Suprapubic skin (tissue), 4 donors: Measurements from ENCODE around the gene SETD9. TPM values are rescaled to one million over a fixed set of nuclear protein-coding genes. Genes with fewer than 3 reads are reported as not detected.

ENCODE experiments used
- DNase-seq, 2 donors: peaks; one replicate each; pipeline ENCODE4 v3.0.0-alpha.2; 2019; ENCODE audit warnings: low spot score in 2 of 2
- H3K27ac ChIP-seq: fragments of 200-600 bp; sonication (generic); one replicate; pipeline ENCODE4 v1.5.1; 2019
- H3K27me3 ChIP-seq: fragments of 200-600 bp; sonication (generic); one replicate; pipeline ENCODE4 v1.5.1; 2019
- H3K36me3 ChIP-seq: fragments of 200-600 bp; sonication (generic); one replicate; pipeline ENCODE4 v1.5.1; 2019
- H3K4me1 ChIP-seq: fragments of 200-600 bp; sonication (generic); one replicate; pipeline ENCODE4 v1.5.1; 2019
- H3K4me3 ChIP-seq: fragments of 200-600 bp; sonication (generic); one replicate; pipeline ENCODE4 v1.5.1; 2019; ENCODE audit warnings: mild to moderate bottlenecking
- H3K9me3 ChIP-seq: fragments of 200-600 bp; sonication (generic); one replicate; pipeline ENCODE4 v1.5.1; 2019
- CTCF ChIP-seq, 2 donors: fragments of 200-600 bp in 1 of 2; fragments of 450-650 bp in 1 of 2; sonication (generic) in 1 of 2; IDR thresholded peaks; one replicate each; pipeline ENCODE4 v1.5.1; 2016 to 2019; ENCODE audit warnings: antibody characterized with exemption in 2 of 2, mild to moderate bottlenecking in 1 of 2, moderate library complexity in 1 of 2
- EP300 ChIP-seq: sonication (generic); formaldehyde crosslinking; IDR thresholded peaks from one replicate; pipeline ENCODE4 v1.6.1; 2017; ENCODE audit warnings: antibody characterized with exemption
- POLR2A ChIP-seq, 2 donors: fragments of 450-650 bp; IDR thresholded peaks; one replicate each; pipeline ENCODE4 v1.6.1; 2017; ENCODE audit warnings: antibody characterized with exemption in 2 of 2, mild to moderate bottlenecking in 2 of 2, moderate library complexity in 2 of 2
- POLR2AphosphoS5 ChIP-seq, 3 donors: sonication (generic); formaldehyde crosslinking; IDR thresholded peaks; one replicate each; pipeline ENCODE4 v1.6.1; 2017; ENCODE audit warnings: antibody characterized with exemption in 3 of 3
- WGBS: methylation state at CpG from one replicate; pipeline ENCODE4 v1.1.5; 2018; 5-methylcytosine and 5-hydroxymethylcytosine counted together
- total RNA-seq, 4 donors: library from RNA; depleted of rRNA; stranded (reverse); fragments of >200 nt; gene quantifications; one replicate each; pipeline ENCODE4 v1.1.0, GENCODE V29; 2016

SETD9 gene
- total RNA-seq, 4 donors from 2014 or later = 6.3 to 14.4 (median 8.7) TPM

GRCh38 chr5:56934325-56934724, 24.9 kb downstream of the SETD9 start:
- DNase-seq = no peak
- Histone ChIP-seq H3K4me1 (no peaks in the 10 kb centered on the region), H3K27ac (no peak overlapping the region), H3K9me3 (no peaks in the 10 kb centered on the region), H3K27me3 (no peaks in the 10 kb centered on the region), H3K4me3 (no peak overlapping the region), H3K36me3 (peaks cover 86% of the 10 kb centered on the region)
- TF ChIP-seq CTCF (IDR thresholded peaks at IDR 0.05) (no peak), EP300 (no peak), POLR2A (IDR thresholded peaks at IDR 0.05) (no peak), POLR2AphosphoS5 (IDR thresholded peaks at IDR 0.05) (no peak)
- WGBS = 78% methylated on average over 1 of the region's 1 CpG

DNA sequence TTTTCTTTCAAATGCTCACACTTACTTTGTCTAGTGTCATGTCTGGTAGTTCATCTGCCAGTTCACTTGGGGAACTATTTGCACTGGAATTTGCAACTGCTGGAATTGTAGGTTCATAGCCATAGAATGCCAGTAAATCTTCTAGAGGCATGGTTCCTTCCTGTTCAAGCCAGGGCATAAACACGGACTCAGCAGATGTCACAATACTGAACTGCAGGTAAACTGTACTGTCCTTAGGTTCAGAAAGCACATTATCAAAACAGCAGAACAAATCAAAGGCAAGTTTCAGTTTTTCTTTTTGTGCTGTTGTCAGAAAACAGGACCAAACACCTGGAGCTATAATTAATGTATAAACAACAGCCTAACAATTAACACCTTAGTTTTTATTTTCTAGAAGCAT, 29.5 kb downstream of the SETD9 start:
- Histone ChIP-seq H3K4me3 (no peak overlapping the region), H3K27ac (no peak overlapping the region), H3K36me3 (peaks cover 82% of the 10 kb centered on the region), H3K4me1 (peaks cover 4% of the 10 kb centered on the region), H3K27me3 (no peaks in the 10 kb centered on the region), H3K9me3 (no peaks in the 10 kb centered on the region)
- WGBS = 80% methylated on average over 1 of the region's 1 CpG
- DNase-seq = no peak
- TF ChIP-seq POLR2AphosphoS5 (IDR thresholded peaks at IDR 0.05) = no peak
- TF ChIP-seq CTCF (IDR thresholded peaks at IDR 0.05) = no peak
- TF ChIP-seq EP300 = no peak
- TF ChIP-seq POLR2A (IDR thresholded peaks at IDR 0.05) = no peak

DNA sequence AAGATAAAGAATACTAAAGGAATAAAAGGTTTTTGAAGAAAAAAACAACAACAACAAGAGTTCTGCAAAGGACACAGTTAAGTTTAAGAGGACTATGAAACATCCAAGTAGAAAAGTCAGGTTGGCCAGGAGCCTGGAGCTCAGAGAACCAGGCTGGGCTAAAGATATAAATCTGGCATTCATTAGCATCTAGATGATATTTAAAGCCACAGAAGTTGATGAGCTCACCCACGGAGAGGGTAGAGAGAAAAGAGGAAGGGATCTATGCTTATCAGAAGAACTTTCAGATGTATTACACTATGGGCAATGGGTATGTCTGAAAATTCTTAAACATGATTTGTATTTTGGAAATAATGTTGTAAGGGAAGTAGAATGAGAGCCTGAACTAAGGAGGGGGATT, 32.6 kb downstream of the SETD9 start:
- H3K9me3 ChIP-seq = no peaks in the 10 kb centered on the region
- no peaks in the 10 kb centered on the region for H3K27me3 ChIP-seq
- no peak for DNase-seq
- no peak overlapping the region for H3K27ac ChIP-seq
- TF ChIP-seq CTCF (IDR thresholded peaks at IDR 0.05) (no peak), POLR2A (IDR thresholded peaks at IDR 0.05) (no peak), EP300 (no peak)
- peaks cover 4% of the 10 kb centered on the region for H3K4me1 ChIP-seq
- H3K36me3 ChIP-seq = peaks cover 70% of the 10 kb centered on the region
- H3K4me3 ChIP-seq = no peak overlapping the region
- 30% methylated on average over 1 of the region's 1 CpG for WGBS

GRCh38 chr5:56947052-56947451, 37.7 kb downstream of the SETD9 start:
- Histone ChIP-seq H3K27ac (no peak overlapping the region), H3K4me3 (no peak overlapping the region), H3K27me3 (no peaks in the 10 kb centered on the region), H3K9me3 (no peaks in the 10 kb centered on the region), H3K4me1 (peaks cover 15% of the 10 kb centered on the region), H3K36me3 (peaks cover 33% of the 10 kb centered on the region)
- no peak for TF ChIP-seq POLR2AphosphoS5 (IDR thresholded peaks at IDR 0.05)
- TF ChIP-seq EP300 = no peak
- TF ChIP-seq POLR2A (IDR thresholded peaks at IDR 0.05) = no peak
- TF ChIP-seq CTCF (IDR thresholded peaks at IDR 0.05) = no peak
- DNase-seq = no peak

DNA sequence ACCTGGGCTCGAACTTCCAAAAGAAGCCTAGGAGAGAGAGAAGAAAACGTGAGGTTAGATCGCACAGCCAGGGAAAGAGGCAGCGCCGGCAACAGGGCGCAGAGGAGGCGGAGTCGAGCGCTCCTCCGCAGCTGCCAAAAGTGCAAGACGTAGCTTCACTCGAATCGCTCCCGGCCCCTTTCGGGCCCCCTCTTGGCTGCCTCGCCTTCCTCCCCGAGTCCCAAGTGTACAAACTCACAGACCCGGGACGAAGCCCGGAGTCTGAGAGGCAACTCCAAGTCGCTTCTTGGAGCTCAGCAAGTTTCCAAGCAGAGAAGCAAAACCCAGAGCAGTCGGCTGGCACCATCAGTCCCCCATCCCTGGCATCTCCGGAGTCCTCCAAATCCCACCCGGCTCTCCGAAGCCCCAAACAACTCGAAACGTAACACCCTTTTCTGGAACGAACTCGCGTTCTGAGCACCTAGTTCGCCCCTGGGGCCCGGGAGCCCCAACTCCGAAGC, 41.3 kb downstream of the SETD9 start:
- under 1% methylated on average over 32 of the region's 33 CpGs for WGBS
- peaks cover 3% of the 10 kb centered on the region for H3K36me3 ChIP-seq
- DNase-seq = peak; percentile 74 to 84

More for the DNA sequence above, 41.3 kb downstream of the SETD9 start:
- Histone ChIP-seq H3K27me3 (no peaks in the 10 kb centered on the region), H3K4me3 (peak overlapping the region; percentile 71), H3K9me3 (no peaks in the 10 kb centered on the region), H3K27ac (peak overlapping the region; percentile 90), H3K4me1 (peaks cover 20% of the 10 kb centered on the region)
- no peak for TF ChIP-seq CTCF (IDR thresholded peaks at IDR 0.05)
- TF ChIP-seq EP300 = no peak
- TF ChIP-seq POLR2A (IDR thresholded peaks at IDR 0.05) = no peak
- no peak for TF ChIP-seq POLR2AphosphoS5 (IDR thresholded peaks at IDR 0.05)
